ENCODE results near the gene TMEM81. TPM values are rescaled to one million over a fixed set of nuclear protein-coding genes. Genes with fewer than 3 reads are reported as not detected.

The TMEM81 gene, protein sequence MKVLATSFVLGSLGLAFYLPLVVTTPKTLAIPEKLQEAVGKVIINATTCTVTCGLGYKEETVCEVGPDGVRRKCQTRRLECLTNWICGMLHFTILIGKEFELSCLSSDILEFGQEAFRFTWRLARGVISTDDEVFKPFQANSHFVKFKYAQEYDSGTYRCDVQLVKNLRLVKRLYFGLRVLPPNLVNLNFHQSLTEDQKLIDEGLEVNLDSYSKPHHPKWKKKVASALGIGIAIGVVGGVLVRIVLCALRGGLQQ
- 1 to 10 TPM; 2.4 to 3.1 (median 2.8) TPM for total RNA-seq

DNA sequence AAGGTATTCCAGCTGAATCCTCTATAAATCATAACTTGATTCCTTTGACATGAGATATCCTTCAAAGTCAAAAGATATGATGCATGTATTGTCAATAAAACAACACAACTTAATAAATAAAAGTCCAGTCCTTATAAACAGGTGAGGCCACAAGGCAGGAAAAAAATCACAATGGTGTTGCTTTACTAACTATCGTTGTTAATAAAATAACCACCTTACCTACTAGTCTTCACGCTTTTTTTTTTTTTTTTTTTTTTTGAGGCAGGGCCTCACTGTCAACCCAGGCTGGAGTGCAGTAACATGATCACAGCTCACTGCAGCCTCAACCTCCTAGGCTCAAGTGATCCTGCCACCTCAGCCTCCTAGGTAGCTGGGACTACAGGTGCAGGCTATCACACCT is at the start of gene TMEM81:
Gene TMEM81 (minus strand): TSS at position 101 of the 400 bp plus-strand sequence. CDS start 140 bp downstream, outside the sequence.
- TF ChIP-seq, protein P1, sequence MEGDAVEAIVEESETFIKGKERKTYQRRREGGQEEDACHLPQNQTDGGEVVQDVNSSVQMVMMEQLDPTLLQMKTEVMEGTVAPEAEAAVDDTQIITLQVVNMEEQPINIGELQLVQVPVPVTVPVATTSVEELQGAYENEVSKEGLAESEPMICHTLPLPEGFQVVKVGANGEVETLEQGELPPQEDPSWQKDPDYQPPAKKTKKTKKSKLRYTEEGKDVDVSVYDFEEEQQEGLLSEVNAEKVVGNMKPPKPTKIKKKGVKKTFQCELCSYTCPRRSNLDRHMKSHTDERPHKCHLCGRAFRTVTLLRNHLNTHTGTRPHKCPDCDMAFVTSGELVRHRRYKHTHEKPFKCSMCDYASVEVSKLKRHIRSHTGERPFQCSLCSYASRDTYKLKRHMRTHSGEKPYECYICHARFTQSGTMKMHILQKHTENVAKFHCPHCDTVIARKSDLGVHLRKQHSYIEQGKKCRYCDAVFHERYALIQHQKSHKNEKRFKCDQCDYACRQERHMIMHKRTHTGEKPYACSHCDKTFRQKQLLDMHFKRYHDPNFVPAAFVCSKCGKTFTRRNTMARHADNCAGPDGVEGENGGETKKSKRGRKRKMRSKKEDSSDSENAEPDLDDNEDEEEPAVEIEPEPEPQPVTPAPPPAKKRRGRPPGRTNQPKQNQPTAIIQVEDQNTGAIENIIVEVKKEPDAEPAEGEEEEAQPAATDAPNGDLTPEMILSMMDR (IDR thresholded peaks at IDR 0.05; ENCODE audit: low read depth): no peak

DNA sequence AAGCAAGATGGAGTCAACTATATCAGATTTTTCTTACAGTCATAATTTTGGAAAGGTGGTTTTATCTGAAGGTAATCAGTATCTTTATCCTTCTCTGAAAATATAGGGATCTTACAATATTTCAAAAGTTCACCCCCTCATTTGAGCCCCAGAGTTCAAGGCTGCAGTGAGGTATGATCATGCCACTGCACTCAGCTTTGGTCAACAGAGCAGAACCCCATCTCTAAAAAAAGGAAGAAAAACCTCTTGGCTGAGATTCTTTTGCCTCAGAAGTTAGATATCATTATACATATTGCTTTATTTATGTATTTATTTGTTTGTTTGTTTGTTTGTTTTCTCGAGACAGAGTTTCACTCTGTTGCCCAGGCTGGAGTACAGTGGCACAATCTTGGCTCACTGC is 49.0 kb upstream of the TMEM81 start:
- TF ChIP-seq, protein P1 (IDR thresholded peaks at IDR 0.05; ENCODE audit: low read depth): no peak

DNA sequence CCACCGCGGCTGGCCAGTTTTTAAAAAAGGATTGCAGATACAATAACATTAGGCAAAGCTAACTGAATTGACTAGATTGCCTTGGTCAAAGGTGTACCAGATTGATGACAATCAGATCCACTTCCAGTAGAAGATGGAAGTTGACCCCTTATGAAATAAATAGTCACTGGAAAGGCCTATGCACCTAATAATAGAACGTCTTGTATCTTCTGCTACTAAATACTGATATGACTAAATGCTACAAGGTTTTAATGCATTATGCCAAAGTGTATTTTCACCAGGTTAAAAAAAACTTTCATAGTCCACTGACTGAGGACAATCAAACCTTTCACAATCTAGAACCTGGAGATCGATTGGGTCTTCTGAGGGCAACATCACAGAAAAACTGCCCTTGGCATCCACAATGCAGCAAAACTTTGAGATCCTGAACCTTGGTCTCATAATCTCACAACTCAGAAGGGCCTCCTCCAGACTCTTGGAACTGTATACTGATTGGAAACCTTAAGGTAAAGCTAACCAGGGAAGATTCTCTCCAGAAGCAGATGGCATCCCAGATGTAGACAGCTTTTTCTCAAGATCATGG is 45.3 kb upstream of the TMEM81 start:
- TF ChIP-seq, protein P1 (IDR thresholded peaks at IDR 0.05; ENCODE audit: low read depth): no peak

DNA sequence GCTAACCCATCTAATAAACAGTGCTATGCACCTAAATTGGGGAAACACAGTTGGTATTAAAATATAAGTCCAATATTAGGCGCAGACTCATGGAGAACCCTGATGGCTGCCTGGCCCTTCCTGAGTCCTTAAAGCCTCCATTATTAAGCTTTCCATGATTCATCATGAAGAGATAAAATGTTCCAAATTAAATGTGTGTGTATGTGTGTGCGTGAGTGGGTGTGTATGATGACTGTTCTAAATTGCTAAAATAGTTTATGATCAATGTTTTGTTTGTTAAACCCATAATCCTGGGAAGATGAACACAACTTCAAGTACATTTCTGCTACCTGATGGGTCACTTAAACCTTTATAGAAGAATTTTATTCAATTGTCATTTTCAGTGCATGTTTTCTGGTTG is 43.8 kb upstream of the TMEM81 start:
- TF ChIP-seq, protein P1 (IDR thresholded peaks at IDR 0.05; ENCODE audit: low read depth): no peak

DNA sequence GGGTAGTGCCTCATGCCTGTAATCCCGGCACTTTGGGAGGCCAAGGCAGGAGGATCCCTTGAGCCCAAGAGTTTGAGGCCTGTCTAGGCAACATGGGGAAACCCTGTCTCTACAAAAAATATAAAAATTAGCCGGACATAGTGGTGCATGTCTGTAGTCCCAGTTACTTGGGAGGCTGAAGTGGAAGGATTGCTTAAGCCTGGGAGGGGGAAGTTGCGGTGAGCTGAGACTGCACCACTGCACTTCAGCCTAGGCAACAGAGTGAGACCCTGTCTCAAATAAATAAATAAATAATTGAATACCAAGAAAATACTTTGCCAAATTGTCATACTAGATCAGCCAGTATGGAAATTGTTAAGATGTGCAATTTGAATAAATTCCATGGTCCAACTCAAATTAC is 43.4 kb upstream of the TMEM81 start:
- TF ChIP-seq, protein P1 (IDR thresholded peaks at IDR 0.05; ENCODE audit: low read depth): no peak

DNA sequence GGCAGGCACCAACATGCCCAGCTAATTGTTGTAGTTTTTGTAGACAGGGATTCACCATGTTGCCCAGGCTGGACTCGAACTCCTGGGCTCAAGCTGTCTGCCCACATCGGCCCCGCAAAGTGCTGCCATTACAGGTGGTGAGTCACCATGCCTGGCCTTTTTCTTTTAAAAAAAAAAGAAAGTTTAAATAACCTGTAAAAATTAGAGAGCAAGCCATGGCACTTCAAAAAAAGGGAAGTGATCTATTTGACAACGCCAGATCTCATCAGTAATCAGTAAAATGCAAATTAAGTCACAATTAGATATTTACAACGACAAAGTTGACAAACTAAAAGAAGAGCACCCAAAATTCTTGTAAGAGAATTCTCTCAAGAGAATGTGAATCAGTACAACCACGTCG is 40.5 kb upstream of the TMEM81 start:
- TF ChIP-seq, protein P1 (IDR thresholded peaks at IDR 0.05; ENCODE audit: low read depth): no peak

DNA sequence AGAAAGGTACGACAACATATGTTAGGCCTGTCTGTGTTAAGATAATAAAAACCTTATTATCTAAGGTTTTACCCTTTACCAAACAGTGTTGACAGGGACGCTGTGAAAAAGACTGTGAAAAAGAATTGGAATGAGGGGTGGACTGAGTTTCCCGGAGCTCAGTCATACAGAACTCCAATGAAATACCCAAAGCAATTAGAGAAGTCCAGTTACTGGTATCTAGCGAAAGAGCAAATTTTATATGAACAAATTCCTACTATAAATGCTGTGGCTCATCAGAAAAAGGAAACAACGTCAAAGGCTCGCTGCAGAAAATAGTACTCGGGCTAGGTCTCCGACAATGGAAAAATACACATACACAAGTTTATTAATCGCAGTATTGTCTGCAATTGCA is 38.2 kb upstream of the TMEM81 start:
- TF ChIP-seq, protein P1 (IDR thresholded peaks at IDR 0.05; ENCODE audit: low read depth): no peak

Data from subcutaneous adipose tissue (tissue), 4 donors.